ENCODE results near the gene RLN3.

- no peak for TF ChIP-seq POLR2A (IDR thresholded peaks at IDR 0.05)
- no peak for TF ChIP-seq CTCF (IDR thresholded peaks at IDR 0.05)
These were observed 40.7 kb upstream of the RLN3 start for GRCh38 chr19:13987101-13987890.

Measured in body of pancreas (tissue), 4 donors.